Astrocyte (in vitro differentiated cells and primary cell): ENCODE measurements around the gene CENPB. TPM values are rescaled to one million over a fixed set of nuclear protein-coding genes. Genes with fewer than 3 reads are reported as not detected.
A peak's percentile ranks its signal among the peaks of the same experiment; 100 is the strongest.

Experiments
- DNase-seq: peaks from one replicate; pipeline ENCODE4 v3.0.0-alpha.2; 2010; ENCODE audit warnings: low read depth
- FAIRE-seq: peaks from 2 replicates; lab custom pipeline; 2011; peaks lifted over from hg19 to GRCh38; lab: Jason Lieb, UNC
- H2AFZ ChIP-seq: 2 replicates; pipeline ENCODE4 v1.6.0; 2012; ENCODE audit warnings: low read depth, low read length, inconsistent platforms
- H3K27ac ChIP-seq: 2 replicates; pipeline ENCODE4 v1.5.1; 2011; ENCODE audit warnings: low read depth, low read length, inconsistent platforms
- H3K27me3 ChIP-seq: 2 replicates; pipeline ENCODE4 v1.6.0; 2011; ENCODE audit warnings: low read length, inconsistent platforms; ENCODE audit not compliant: insufficient read depth
- H3K36me3 ChIP-seq: 2 replicates; pipeline ENCODE4 v1.5.1; 2011; ENCODE audit warnings: low read length, inconsistent platforms; ENCODE audit not compliant: insufficient read depth
- H3K4me1 ChIP-seq: 2 replicates; pipeline ENCODE4 v1.5.1; 2011; ENCODE audit warnings: low read length, inconsistent platforms; ENCODE audit not compliant: insufficient read depth
- H3K4me2 ChIP-seq: 2 replicates; pipeline ENCODE4 v1.6.0; 2012; ENCODE audit warnings: low read length, inconsistent platforms
- H3K4me3 ChIP-seq: 2 replicates; pipeline ENCODE4 v1.5.1; 2011; ENCODE audit warnings: low read depth, mild to moderate bottlenecking, low read length, inconsistent platforms; ENCODE audit not compliant: insufficient read depth
- H3K79me2 ChIP-seq: 2 replicates; pipeline ENCODE4 v1.6.0; 2012; ENCODE audit warnings: mild to moderate bottlenecking, low read length, inconsistent platforms; ENCODE audit not compliant: insufficient read depth
- H3K9ac ChIP-seq: 2 replicates; pipeline ENCODE4 v1.6.0; 2012; ENCODE audit warnings: mild to moderate bottlenecking, low read length, inconsistent platforms
- H3K9me3 ChIP-seq: 2 replicates; pipeline ENCODE4 v1.5.1; 2012; ENCODE audit warnings: low read depth, mild to moderate bottlenecking, low read length, inconsistent platforms; ENCODE audit not compliant: insufficient read depth
- H4K20me1 ChIP-seq: 2 replicates; pipeline ENCODE4 v1.6.0; 2012; ENCODE audit warnings: low read length, inconsistent platforms; ENCODE audit not compliant: insufficient read depth
- H3K27ac Mint-ChIP-seq: one replicate; pipeline ENCODE4 v1.8.0; 2021; ENCODE audit warnings: mild to moderate bottlenecking, mixed read lengths; ENCODE audit not compliant: unreplicated experiment
- H3K27me3 Mint-ChIP-seq: one replicate; pipeline ENCODE4 v1.8.0; 2021; ENCODE audit warnings: low read depth, mixed read lengths; ENCODE audit not compliant: unreplicated experiment
- H3K36me3 Mint-ChIP-seq: one replicate; pipeline ENCODE4 v1.8.0; 2021; ENCODE audit warnings: low read depth, mixed read lengths; ENCODE audit not compliant: unreplicated experiment
- H3K4me1 Mint-ChIP-seq: one replicate; pipeline ENCODE4 v1.8.0; 2021; ENCODE audit warnings: low read depth, mixed read lengths; ENCODE audit not compliant: unreplicated experiment
- H3K4me3 Mint-ChIP-seq: one replicate; pipeline ENCODE4 v1.8.0; 2021; ENCODE audit warnings: mild to moderate bottlenecking, moderate library complexity, mixed read lengths; ENCODE audit not compliant: unreplicated experiment
- H3K9me3 Mint-ChIP-seq: one replicate; pipeline ENCODE4 v1.8.0; 2021; ENCODE audit warnings: mild to moderate bottlenecking, mixed read lengths; ENCODE audit not compliant: unreplicated experiment
- CTCF ChIP-seq: IDR thresholded peaks from 2 replicates; pipeline ENCODE4 v1.5.1; 2011; ENCODE audit warnings: low read depth, mild to moderate bottlenecking, inconsistent platforms, low read length, moderate library complexity; ENCODE audit not compliant: insufficient read depth
- EZH2 ChIP-seq: IDR thresholded peaks from 2 replicates; pipeline ENCODE4 v1.6.1; 2012; ENCODE audit warnings: mild to moderate bottlenecking, low read length, inconsistent platforms; ENCODE audit not compliant: insufficient read depth
- total RNA-seq: library from RNA; stranded (reverse); gene quantifications from 2 replicates; pipeline ENCODE4 v1.2.1, GENCODE V29; 2021

Gene CENPB
- total RNA-seq, 1 donor from 2014 or later = 39.1 TPM

GRCh38 chr20:3735768-3736167, 50.8 kb downstream of the CENPB start:
- no peak overlapping the region for H3K9ac ChIP-seq
- DNase-seq (no peak), FAIRE-seq (no peak)
- Mint-ChIP-seq H3K27ac (no peak overlapping the region), H3K9me3 (no peaks in the 10 kb centered on the region), H3K27me3 (peaks cover 53% of the 10 kb centered on the region), H3K36me3 (no peaks in the 10 kb centered on the region), H3K4me3 (no peak overlapping the region), H3K4me1 (no peaks in the 10 kb centered on the region)
- H3K4me2 ChIP-seq = no peak overlapping the region
- H3K9me3 ChIP-seq = no peaks in the 10 kb centered on the region
- no peaks in the 10 kb centered on the region for H4K20me1 ChIP-seq
- no peak for TF ChIP-seq EZH2
- no peak for TF ChIP-seq CTCF
- no peaks in the 10 kb centered on the region for H3K36me3 ChIP-seq
- H3K4me3 ChIP-seq = no peak overlapping the region
- H3K79me2 ChIP-seq = no peaks in the 10 kb centered on the region
- H3K27me3 ChIP-seq = peaks cover 10% of the 10 kb centered on the region
- no peak overlapping the region for H2AFZ ChIP-seq
- H3K4me1 ChIP-seq = no peaks in the 10 kb centered on the region
- no peak overlapping the region for H3K27ac ChIP-seq

DNA sequence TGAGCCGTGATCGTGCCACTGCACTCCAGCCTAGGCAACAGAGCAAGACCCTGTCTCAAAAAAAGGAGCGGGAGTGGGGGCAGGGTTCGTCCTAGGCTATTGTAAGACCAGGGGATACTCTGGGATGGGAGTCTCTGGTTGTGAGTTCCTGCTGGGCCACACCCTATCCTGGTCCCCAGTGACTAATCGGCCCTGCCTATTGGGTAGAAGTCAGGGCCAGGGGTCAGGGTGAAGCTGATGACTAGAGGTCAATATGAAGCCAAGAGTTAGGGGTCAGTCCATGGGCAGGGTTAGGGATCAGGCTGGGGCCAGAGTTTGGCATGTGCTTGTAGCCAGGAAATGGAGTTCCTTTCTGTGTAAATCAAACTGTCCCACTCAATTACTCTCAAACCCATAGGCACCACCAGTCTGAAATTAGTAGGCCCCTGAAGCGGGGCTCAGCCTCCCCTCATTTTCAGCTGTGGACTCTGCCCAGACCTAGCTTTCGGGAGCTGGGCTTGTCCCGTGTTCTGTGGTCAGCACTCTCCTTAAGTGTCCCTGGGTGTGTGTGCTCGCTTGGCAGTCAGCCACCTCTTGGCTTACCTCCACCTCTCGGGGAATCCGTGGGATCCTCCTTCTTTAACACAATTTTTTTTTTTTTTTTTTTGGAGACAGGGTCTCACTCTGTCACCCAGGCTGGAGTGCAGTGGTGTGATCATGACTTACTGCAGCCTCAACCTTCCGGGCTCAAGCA, 52.3 kb downstream of the CENPB start:
- Histone ChIP-seq H3K79me2 (no peaks in the 10 kb centered on the region), H3K4me1 (no peaks in the 10 kb centered on the region), H4K20me1 (no peaks in the 10 kb centered on the region), H3K9ac (no peak overlapping the region), H3K27ac (no peak overlapping the region), H2AFZ (no peak overlapping the region), H3K27me3 (peaks cover 13% of the 10 kb centered on the region), H3K4me3 (no peak overlapping the region), H3K4me2 (no peak overlapping the region), H3K9me3 (no peaks in the 10 kb centered on the region), H3K36me3 (no peaks in the 10 kb centered on the region)
- Mint-ChIP-seq H3K27ac (peak overlapping the region; percentile 34), H3K27me3 (peaks cover 64% of the 10 kb centered on the region), H3K4me1 (no peaks in the 10 kb centered on the region), H3K36me3 (no peaks in the 10 kb centered on the region), H3K9me3 (peaks cover 2% of the 10 kb centered on the region), H3K4me3 (no peak overlapping the region)
- TF ChIP-seq CTCF (no peak), EZH2 (no peak)
- no peak for DNase-seq
- FAIRE-seq = no peak

Other genes with a start within 250 kb of the CENPB start
- not detected in 2 replicates for gene GFRA4, start 123.3 kb downstream of the CENPB start, total RNA-seq
- gene ADAM33, start 104.7 kb downstream of the CENPB start, total RNA-seq = 2.3 and 3.0 TPM in 2 replicates
- not detected in 2 replicates for gene SIGLEC1, start 74.1 kb downstream of the CENPB start, total RNA-seq
- gene HSPA12B, start 54.1 kb downstream of the CENPB start, total RNA-seq = not detected in 2 replicates
- gene ADISSP, start 19.0 kb downstream of the CENPB start, total RNA-seq = 35.7 and 43.2 TPM in 2 replicates
- 0.45 and 1.2 TPM in 2 replicates for gene SPEF1, start 5.3 kb downstream of the CENPB start, total RNA-seq
- 8.5 and 8.8 TPM in 2 replicates for gene CDC25B, start 9.6 kb upstream of the CENPB start, total RNA-seq
- gene AP5S1, start 33.8 kb upstream of the CENPB start, total RNA-seq = 12.6 TPM in 2 replicates
- 38.4 and 42.1 TPM in 2 replicates for gene MAVS, start 60.1 kb upstream of the CENPB start, total RNA-seq
- gene PANK2, start 102.6 kb upstream of the CENPB start, total RNA-seq = 51.5 and 59.3 TPM in 2 replicates
- gene RNF24, start 228.8 kb upstream of the CENPB start, total RNA-seq = 17.4 and 19.0 TPM in 2 replicates